CD4-positive, alpha-beta T cell treated with Interleukin-21 for 1 hour (primary cell): Measurements from ENCODE around the gene SLC46A1.

Source experiments
- DNase-seq: peaks from one replicate; pipeline ENCODE4 v3.0.0-alpha.2; 2020

Gene SLC46A1

DNA sequence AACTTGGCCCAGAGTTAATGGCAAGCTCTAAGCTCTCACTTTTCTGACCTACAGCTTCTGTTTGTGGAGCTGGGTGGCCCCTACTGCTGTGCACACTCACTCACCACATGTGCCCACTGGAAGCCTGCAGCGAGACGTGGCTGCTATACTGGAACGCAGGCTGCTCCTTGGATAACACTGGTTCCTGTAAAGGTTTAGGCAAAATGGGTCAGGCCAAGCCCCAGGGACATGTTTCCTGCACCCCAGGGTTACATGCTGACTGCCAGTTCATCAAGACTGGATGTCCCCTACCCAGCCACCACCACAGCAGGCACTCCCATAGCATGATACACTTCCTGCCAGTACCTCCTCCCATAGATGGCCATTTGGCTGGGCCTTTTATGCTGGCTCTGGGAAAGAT is 57.0 kb downstream of the SLC46A1 start:
- DNase-seq, result no peak

DNA sequence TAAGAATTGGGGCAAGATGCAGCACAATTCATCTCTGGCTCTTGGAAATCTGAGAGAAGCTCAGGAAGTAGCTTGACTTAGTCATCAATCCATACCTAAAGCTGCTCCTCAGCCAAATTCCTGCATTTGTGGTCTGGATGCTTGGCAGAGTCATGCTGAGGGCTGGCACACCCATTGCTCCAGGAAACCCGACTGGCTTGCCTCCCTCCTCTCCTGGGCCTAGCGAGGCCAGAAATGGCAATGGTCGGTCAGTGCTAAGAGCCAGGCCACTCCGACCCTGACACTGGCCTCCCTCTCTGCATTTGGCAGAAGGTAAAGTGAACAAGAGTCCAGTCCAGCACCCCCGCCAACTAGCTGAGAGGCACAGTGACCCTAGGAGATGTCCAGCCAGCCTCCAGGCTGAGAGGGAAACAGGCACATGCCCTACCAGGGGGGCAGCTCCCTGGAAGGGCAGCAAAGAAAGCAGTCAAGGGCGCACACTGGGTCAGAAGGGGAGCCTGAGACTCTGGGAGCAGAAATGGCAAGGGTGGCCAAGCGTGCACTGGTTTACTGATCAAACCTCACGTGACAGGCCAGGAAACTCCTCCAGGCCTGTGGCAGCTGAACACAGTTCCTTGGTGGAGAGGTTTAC is 58.6 kb downstream of the SLC46A1 start:
- no peak for DNase-seq

DNA sequence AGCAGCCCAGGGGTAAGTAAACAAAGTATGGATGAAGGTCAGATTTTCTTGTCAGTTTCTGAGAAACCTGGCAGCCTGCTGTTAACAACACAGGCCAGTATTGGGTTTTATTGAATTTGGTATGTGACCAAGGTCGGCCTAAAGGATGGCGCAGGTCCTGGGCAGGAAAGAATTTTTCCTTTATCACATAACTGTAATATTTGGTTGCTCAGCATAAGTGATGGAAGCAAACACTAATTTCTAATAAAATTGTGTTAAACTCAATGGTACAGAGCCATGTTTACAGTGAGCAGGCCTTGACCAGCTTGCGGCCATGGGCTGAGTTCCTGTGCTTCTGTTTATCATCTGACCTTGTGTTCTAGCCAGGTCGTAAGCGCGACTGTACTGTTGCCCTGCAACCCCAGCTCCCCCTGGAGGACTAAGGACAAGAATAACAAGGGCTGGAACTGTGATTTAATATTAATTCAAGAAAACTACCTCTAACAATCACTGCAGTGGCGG is 59.2 kb downstream of the SLC46A1 start:
- no peak for DNase-seq

DNA sequence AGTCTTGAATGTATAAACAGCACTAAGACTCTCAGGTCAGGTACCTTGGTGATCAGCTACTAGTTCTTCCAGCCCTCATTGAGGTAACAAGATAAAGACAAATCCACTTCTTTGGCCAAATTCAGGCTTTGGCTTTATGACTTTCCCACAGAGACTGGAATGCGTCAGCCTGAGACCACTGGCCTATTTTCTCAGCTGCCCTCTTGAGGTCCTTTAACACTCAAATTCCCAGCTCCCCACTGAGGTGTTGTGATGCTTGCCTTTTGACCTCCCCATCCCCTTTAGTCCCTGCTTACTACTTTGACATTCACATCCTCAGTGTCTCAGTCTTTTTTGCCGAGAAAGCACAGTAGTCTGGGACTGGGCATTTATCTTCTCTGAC is 59.8 kb downstream of the SLC46A1 start:
- no peak for DNase-seq

DNA sequence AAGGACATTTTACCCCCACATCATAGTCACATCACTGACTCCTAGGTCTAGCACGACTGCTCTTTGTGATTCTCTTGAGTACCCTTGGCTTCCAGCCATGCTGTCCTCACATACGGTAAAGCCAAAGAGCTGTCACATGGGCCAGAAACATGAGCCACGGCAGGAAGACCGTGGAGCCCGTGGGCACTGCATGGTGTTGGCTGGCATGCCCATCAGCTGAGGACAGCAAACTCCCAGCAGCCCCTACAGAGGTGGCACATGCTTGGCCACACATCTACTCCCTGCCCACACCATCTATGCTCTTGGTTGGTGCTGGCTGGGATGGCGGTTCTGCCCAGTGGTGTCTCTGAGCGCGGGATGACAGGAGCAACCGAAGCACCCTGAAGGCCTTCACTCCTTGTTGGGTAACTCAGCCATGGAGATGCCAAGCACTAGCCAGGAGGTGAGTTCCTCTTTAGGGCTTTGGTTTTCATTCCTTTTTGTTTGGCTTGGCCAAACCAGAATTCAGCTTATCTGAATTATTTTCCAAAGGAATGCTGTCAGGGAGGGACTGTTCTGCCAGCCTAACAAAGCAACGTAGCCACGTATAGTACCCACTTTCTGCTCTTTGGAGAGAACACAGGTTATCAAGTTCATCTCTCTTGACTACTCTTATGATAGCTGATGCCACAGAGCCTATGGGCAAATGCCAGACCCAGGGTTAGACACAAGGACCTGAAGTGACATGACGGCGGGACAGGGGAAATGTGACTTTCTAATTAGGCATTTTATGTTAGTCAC is 60.4 kb downstream of the SLC46A1 start:
- no peak for DNase-seq
